Measurements from ENCODE around the gene RUNX2.

- no peak for TF ChIP-seq ELF4 (IDR thresholded peaks at IDR 0.05)
- TF ChIP-seq SP1 (IDR thresholded peaks at IDR 0.05): no peak
- no peak for TF ChIP-seq ARNT (IDR thresholded peaks at IDR 0.05)
- no peak for TF ChIP-seq FOXK2 (IDR thresholded peaks at IDR 0.05)
- TF ChIP-seq NFRKB (IDR thresholded peaks at IDR 0.05): no peak
These were observed 54.3 kb downstream of the RUNX2 start for GRCh38 chr6:45382391-45382790.

Measured in HEK293T (cell line).